GM12878 (cell line): ENCODE data around the gene PRMT2.

Experiments
- GABPA ChIP-seq: IDR thresholded peaks from 2 replicates; pipeline ENCODE4 v1.6.1; 2014; ENCODE audit warnings: antibody characterized with exemption, low read depth, mild to moderate bottlenecking, inconsistent platforms
- HDGF ChIP-seq: fragments of 450-650 bp; IDR thresholded peaks from 2 replicates; pipeline ENCODE4 v1.6.1; 2016; ENCODE audit warnings: antibody characterized with exemption
- MEF2A ChIP-seq: IDR thresholded peaks from 2 replicates; pipeline ENCODE4 v1.6.1; 2011; ENCODE audit warnings: low read depth, mild to moderate bottlenecking, low read length, moderate library complexity; ENCODE audit not compliant: insufficient read depth
- POLR2A ChIP-seq: IDR thresholded peaks from 2 replicates; pipeline ENCODE4 v1.6.1; 2011; ENCODE audit warnings: low read depth, mild to moderate bottlenecking, low read length
- RFX5 ChIP-seq: IDR thresholded peaks from 2 replicates; pipeline ENCODE4 v1.6.1; 2011; ENCODE audit warnings: low read depth, low read length, improper control_type of control experiment
- SRF ChIP-seq, 2 experiments: IDR thresholded peaks; 2 replicates each; pipeline ENCODE4 v1.6.1; 2011; ENCODE audit warnings: low read depth in 2 of 2, low read length in 2 of 2, mild to moderate bottlenecking in 1 of 2, moderate library complexity in 1 of 2
- TAF1 ChIP-seq: IDR thresholded peaks from 2 replicates; pipeline ENCODE4 v1.6.1; 2011; ENCODE audit warnings: mild to moderate bottlenecking, low read depth, low read length, borderline replicate concordance
- USF1 ChIP-seq: IDR thresholded peaks from 2 replicates; pipeline ENCODE4 v1.6.1; 2011; ENCODE audit warnings: borderline replicate concordance, low read depth, mild to moderate bottlenecking, moderate library complexity, mixed read lengths, low read length; ENCODE audit not compliant: insufficient read depth; ENCODE audit errors: extremely low read length
- YY1 ChIP-seq: IDR thresholded peaks from 2 replicates; pipeline ENCODE4 v1.6.1; 2011; ENCODE audit warnings: low read depth, mild to moderate bottlenecking, low read length
- TF ChIP-seq, protein P1 (sequence below), 3 experiments: IDR thresholded peaks in 2 of 3; conservative IDR thresholded peaks in 1 of 3; 2 replicates each; pipeline ENCODE4 v1.5.1; 2011; ENCODE audit warnings: low read depth in 3 of 3, low read length in 3 of 3, mild to moderate bottlenecking in 3 of 3, control low read depth in 2 of 3, moderate library complexity in 2 of 3, inconsistent platforms in 1 of 3, mixed read lengths in 1 of 3; ENCODE audit not compliant: control insufficient read depth in 2 of 3, insufficient read depth in 1 of 3; ENCODE audit errors: extremely low read depth in 1 of 3

DNA sequence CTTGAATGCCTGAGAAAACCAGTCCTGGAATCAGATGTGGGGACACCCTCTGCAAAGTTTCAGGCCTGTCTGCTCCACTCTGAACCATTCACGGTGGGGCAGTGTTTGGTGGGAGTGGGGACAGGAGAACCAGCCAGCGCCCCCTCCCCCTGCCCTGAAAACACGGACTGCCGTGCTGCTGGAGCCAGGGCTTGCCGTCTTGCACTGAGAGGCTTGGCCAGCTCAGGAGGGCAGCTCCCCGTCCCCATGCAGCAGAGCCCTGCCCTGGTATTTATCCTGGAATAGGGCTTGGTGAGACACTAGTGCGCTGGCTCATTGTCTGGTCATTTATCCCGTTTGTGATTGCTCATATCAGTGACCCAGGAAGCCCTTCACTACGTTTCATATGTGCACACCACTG is 34.5 kb upstream of the PRMT2 start:
- no peak for TF ChIP-seq USF1
- TF ChIP-seq POLR2A: no peak
- TF ChIP-seq, protein P1, sequence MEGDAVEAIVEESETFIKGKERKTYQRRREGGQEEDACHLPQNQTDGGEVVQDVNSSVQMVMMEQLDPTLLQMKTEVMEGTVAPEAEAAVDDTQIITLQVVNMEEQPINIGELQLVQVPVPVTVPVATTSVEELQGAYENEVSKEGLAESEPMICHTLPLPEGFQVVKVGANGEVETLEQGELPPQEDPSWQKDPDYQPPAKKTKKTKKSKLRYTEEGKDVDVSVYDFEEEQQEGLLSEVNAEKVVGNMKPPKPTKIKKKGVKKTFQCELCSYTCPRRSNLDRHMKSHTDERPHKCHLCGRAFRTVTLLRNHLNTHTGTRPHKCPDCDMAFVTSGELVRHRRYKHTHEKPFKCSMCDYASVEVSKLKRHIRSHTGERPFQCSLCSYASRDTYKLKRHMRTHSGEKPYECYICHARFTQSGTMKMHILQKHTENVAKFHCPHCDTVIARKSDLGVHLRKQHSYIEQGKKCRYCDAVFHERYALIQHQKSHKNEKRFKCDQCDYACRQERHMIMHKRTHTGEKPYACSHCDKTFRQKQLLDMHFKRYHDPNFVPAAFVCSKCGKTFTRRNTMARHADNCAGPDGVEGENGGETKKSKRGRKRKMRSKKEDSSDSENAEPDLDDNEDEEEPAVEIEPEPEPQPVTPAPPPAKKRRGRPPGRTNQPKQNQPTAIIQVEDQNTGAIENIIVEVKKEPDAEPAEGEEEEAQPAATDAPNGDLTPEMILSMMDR (IDR thresholded peaks at IDR 0.05 in 2 of 3, conservative IDR thresholded peaks at IDR 0.05 in 1 of 3; ENCODE audit: control insufficient read depth in 2 of 3, extremely low read depth in 1 of 3, insufficient read depth in 1 of 3, low read depth in 3 of 3, low read length in 3 of 3): no peak
- no peak for TF ChIP-seq HDGF
- TF ChIP-seq RFX5: no peak
- no peak for TF ChIP-seq SRF (IDR thresholded peaks at IDR 0.05; ENCODE audit: low read depth in 2 of 2, low read length in 2 of 2)
- TF ChIP-seq TAF1: no peak
- no peak for TF ChIP-seq MEF2A
- no peak for TF ChIP-seq YY1
- no peak for TF ChIP-seq GABPA
